ENCODE data around the gene VSTM5. TPM values are rescaled to one million over a fixed set of nuclear protein-coding genes. Genes with fewer than 3 reads are reported as not detected.
"Not testable (repeated sequence)": the region's sequence is repeated elsewhere in the genome, so short reads cannot be mapped to it uniquely, and the experiment has no call there.

Gene VSTM5
- not detected in 2 replicates for total RNA-seq (2014; rRNA removed; shearing (Covaris generic))

GRCh38 chr11:93850594-93851018 lies at the start of gene VSTM5:
Gene VSTM5, minus strand, starts transcription at chr11:93850618. Its CDS starts 116 bp downstream, at chr11:93850502.
- no peak for DNase-seq (ENCODE audit: low spot score)

- peak; percentile 57 for DNase-seq (ENCODE audit: low spot score)
Observed at GRCh38 chr11:93895106-93895862, 44.9 kb upstream of the VSTM5 start.

- DNase-seq (ENCODE audit: low spot score) = no peak
Observed at GRCh38 chr11:93890391-93891051, 40.1 kb upstream of the VSTM5 start.

- DNase-seq (ENCODE audit: low spot score) = no peak
Observed at GRCh38 chr11:93887111-93887510, 36.7 kb upstream of the VSTM5 start.

- DNase-seq (ENCODE audit: low spot score) = not testable (repeated sequence)
Observed at GRCh38 chr11:93879114-93879513, 28.7 kb upstream of the VSTM5 start.

GRCh38 chr11:93875637-93876036 lies 25.2 kb upstream of the VSTM5 start:
- no peak for DNase-seq (ENCODE audit: low spot score)

GRCh38 chr11:93871526-93871925 lies 21.1 kb upstream of the VSTM5 start:
- no peak for DNase-seq (ENCODE audit: low spot score)

- DNase-seq (ENCODE audit: low spot score) = no peak
Observed at GRCh38 chr11:93870616-93871015, 20.2 kb upstream of the VSTM5 start.

GRCh38 chr11:93869830-93870229 lies 19.4 kb upstream of the VSTM5 start:
- DNase-seq (ENCODE audit: low spot score) = no peak

- not testable (repeated sequence) for DNase-seq (ENCODE audit: low spot score)
Observed at GRCh38 chr11:93868404-93868803, 18.0 kb upstream of the VSTM5 start.

GRCh38 chr11:93861808-93862207 lies 11.4 kb upstream of the VSTM5 start:
- no peak for DNase-seq (ENCODE audit: low spot score)

- no peak for DNase-seq (ENCODE audit: low spot score)
Observed at GRCh38 chr11:93858121-93858775, 7.8 kb upstream of the VSTM5 start.

- DNase-seq (ENCODE audit: low spot score) = no peak
Observed at GRCh38 chr11:93857413-93858120, 7.1 kb upstream of the VSTM5 start.

- no peak for DNase-seq (ENCODE audit: low spot score)
Observed at GRCh38 chr11:93852242-93852641, 1.8 kb upstream of the VSTM5 start.

GRCh38 chr11:93849751-93850593 lies 446 bp downstream of the VSTM5 start:
- no peak for DNase-seq (ENCODE audit: low spot score)

- DNase-seq (ENCODE audit: low spot score) = no peak
Observed at GRCh38 chr11:93849201-93849600, 1.2 kb downstream of the VSTM5 start.

- no peak for DNase-seq (ENCODE audit: low spot score)
Observed at GRCh38 chr11:93846411-93846810, 4.0 kb downstream of the VSTM5 start.

- DNase-seq (ENCODE audit: low spot score) = no peak
Observed at GRCh38 chr11:93845181-93846092, 5.0 kb downstream of the VSTM5 start.

- DNase-seq (ENCODE audit: low spot score) = no peak
Observed at GRCh38 chr11:93844568-93844967, 5.8 kb downstream of the VSTM5 start.

- no peak for DNase-seq (ENCODE audit: low spot score)
Observed at GRCh38 chr11:93843906-93844305, 6.5 kb downstream of the VSTM5 start.

Data from H4 (cell line).